K562 (cell line): ENCODE measurements around the gene MAP2K7. TPM values are rescaled to one million over a fixed set of nuclear protein-coding genes. Genes with fewer than 3 reads are reported as not detected.

ENCODE experiments used
- ATAC-seq: fragments of 200-7000 bp; cut with Tn5 transposase; 3 replicates; pipeline ENCODE4 v1.9.1; 2020; ENCODE audit warnings: moderate library complexity
- BruUV-seq: library from RNA; stranded (reverse); fragments of 400-500 nt; replicated peaks from 2 replicates; lab custom pipeline; 2021; lab: Mats Ljungman, UMichigan
- CTCF ChIA-PET: fragments of 300-600 bp; formaldehyde crosslinking; extraction: SDS; loops from one replicate; lab custom pipeline; 2021; ENCODE audit warnings: low intra/inter-chr PET ratio; lab: Yijun Ruan, JAX
- POLR2A ChIA-PET: fragments of 300-600, 350-650 bp; sonication (Branson Sonifier 250); formaldehyde crosslinking; extraction: SDS; loops from one replicate; lab custom pipeline; 2021; ENCODE audit warnings: antibody characterized with exemption, inconsistent platforms; lab: Yijun Ruan, JAX
- DNase-seq, 4 experiments: peaks; one replicate each; pipeline versions ENCODE4 v3.0.0 to v3.0.0-alpha.2; 2011 to 2018; ENCODE audit warnings: low spot score in 3 of 4, mixed read lengths in 3 of 4; ENCODE audit errors: extremely low read depth in 1 of 4
- FAIRE-seq: peaks from 2 replicates; lab custom pipeline; 2011; peaks lifted over from hg19 to GRCh38; lab: Jason Lieb, UNC
- H2AFZ ChIP-seq: 2 replicates; pipeline ENCODE4 v1.6.0; 2011; ENCODE audit warnings: low read depth, low read length, control low read depth, inconsistent platforms
- H3K27ac ChIP-seq: fragments of 200-600 bp; 3 replicates; pipeline ENCODE4 v1.8.0; 2011; ENCODE audit warnings: low read depth, mild to moderate bottlenecking, control low read depth, inconsistent platforms, low read length, moderate library complexity, mixed read lengths; ENCODE audit errors: extremely low read depth
- H3K27me3 ChIP-seq, 2 experiments: fragments of 300-600 bp in 1 of 2; 2 replicates in 1 of 2; 3 replicates in 1 of 2; pipeline versions ENCODE4 v1.6.0 to v1.8.0; 2011; ENCODE audit warnings: inconsistent platforms in 2 of 2, low read length in 2 of 2, mild to moderate bottlenecking in 1 of 2, mixed read lengths in 1 of 2, moderate library complexity in 1 of 2; ENCODE audit not compliant: control insufficient read depth in 2 of 2, insufficient read depth in 2 of 2
- H3K36me3 ChIP-seq: fragments of 300-600 bp; 3 replicates; pipeline ENCODE4 v1.8.0; 2011; ENCODE audit warnings: mild to moderate bottlenecking, low read length, inconsistent platforms; ENCODE audit not compliant: control insufficient read depth, insufficient read depth
- H3K4me1 ChIP-seq, 2 experiments: fragments of 200-600 bp in 1 of 2; replicated peaks in 1 of 2; 2 replicates in 1 of 2; 3 replicates in 1 of 2; pipeline versions ENCODE4 v1.5.1 to v1.8.0; 2011; ENCODE audit warnings: inconsistent platforms in 2 of 2, low read length in 2 of 2, mild to moderate bottlenecking in 1 of 2, mixed read lengths in 1 of 2, moderate library complexity in 1 of 2; ENCODE audit not compliant: control insufficient read depth in 2 of 2, insufficient read depth in 2 of 2
- H3K4me2 ChIP-seq: 2 replicates; pipeline ENCODE4 v1.6.1; 2011; ENCODE audit warnings: low read length, control low read depth, inconsistent platforms, mixed read lengths; ENCODE audit not compliant: insufficient read depth
- H3K4me3 ChIP-seq: fragments of 200-600 bp; sonication (generic), shearing (Covaris generic); 2 replicates; pipeline ENCODE4 v1.5.1; 2016; ENCODE audit warnings: control low read depth, inconsistent platforms
- H3K79me2 ChIP-seq: fragments of 200-600 bp; 3 replicates; pipeline ENCODE4 v1.8.0; 2011; ENCODE audit warnings: low read length, inconsistent platforms; ENCODE audit not compliant: control insufficient read depth, insufficient read depth
- H3K9ac ChIP-seq, 2 experiments: 2 replicates each; pipeline versions ENCODE4 v1.6.0 to v1.6.1; 2011; ENCODE audit warnings: low read depth in 2 of 2, low read length in 2 of 2, control low read depth in 1 of 2, inconsistent platforms in 1 of 2, mild to moderate bottlenecking in 1 of 2, mixed read lengths in 1 of 2; ENCODE audit not compliant: insufficient read depth in 1 of 2
- H3K9me1 ChIP-seq: one replicate; pipeline ENCODE4 v1.6.0; 2011; ENCODE audit warnings: inconsistent platforms, mild to moderate bottlenecking, low read length, moderate library complexity; ENCODE audit not compliant: control insufficient read depth, insufficient read depth
- H3K9me3 ChIP-seq: replicated peaks from 2 replicates; pipeline ENCODE4 v1.5.1; 2011; ENCODE audit warnings: low read depth, low read length, inconsistent platforms; ENCODE audit not compliant: control insufficient read depth, insufficient read depth
- H4K20me1 ChIP-seq: replicated peaks from 2 replicates; pipeline ENCODE4 v1.6.1; 2011; ENCODE audit warnings: low read length, inconsistent platforms, mixed read lengths; ENCODE audit not compliant: control insufficient read depth, insufficient read depth
- ELF4 ChIP-seq: fragments of 450-650 bp; formaldehyde crosslinking; IDR thresholded peaks from 2 replicates; pipeline ENCODE4 v1.4.0; 2022; ENCODE audit warnings: missing genetic modification characterization
- HBP1 ChIP-seq: fragments of 450-650 bp; formaldehyde crosslinking; IDR thresholded peaks from 2 replicates; pipeline ENCODE4 v1.4.0; 2022; ENCODE audit warnings: missing genetic modification characterization
- HMGN3 ChIP-seq: IDR thresholded peaks from 2 replicates; pipeline ENCODE4 v1.6.1; 2011; ENCODE audit warnings: borderline replicate concordance, low read depth, mild to moderate bottlenecking, mixed read lengths, low read length; ENCODE audit not compliant: insufficient read length; ENCODE audit errors: extremely low read depth
- HNRNPLL ChIP-seq: fragments of 200-400 bp; formaldehyde crosslinking; IDR thresholded peaks from 2 replicates; pipeline ENCODE4 v1.6.1; 2017; ENCODE audit warnings: low read length, low read depth, mild to moderate bottlenecking; ENCODE audit not compliant: poor library complexity, severe bottlenecking
- NCOA4 ChIP-seq: fragments of 450-650 bp; IDR thresholded peaks from 2 replicates; pipeline ENCODE4 v1.6.1; 2018; ENCODE audit warnings: mild to moderate bottlenecking; ENCODE audit not compliant: partially characterized antibody
- SIN3B ChIP-seq: fragments of 450-650 bp; IDR thresholded peaks from 2 replicates; pipeline ENCODE4 v1.6.1; 2017; ENCODE audit warnings: low read depth, mild to moderate bottlenecking, moderate library complexity
- ZNF41 ChIP-seq: fragments of 250-450 bp; sonication (Bioruptor Pico); conservative IDR thresholded peaks from 2 replicates; pipeline ENCODE4 v1.4.0; 2020; ENCODE audit warnings: mild to moderate bottlenecking
- WGBS: fragments of 100-300 bp; shearing (Covaris generic); methylation state at CpG from one replicate; pipeline ENCODE4 v1.1.6; 2016; ENCODE audit warnings: low coverage, mixed read lengths; ENCODE audit not compliant: insufficient coverage; ENCODE audit errors: missing lambda C conversion rate; 5-methylcytosine and 5-hydroxymethylcytosine counted together
- in situ Hi-C: fragments of 300-500 bp; cut with MboI; formaldehyde crosslinking; loops from 4 replicates; pipeline ENCODE4 v1.15.0; 2018; ENCODE audit warnings: inconsistent platforms, mixed read lengths
- intact Hi-C: fragments of 100-400 bp; cut with micrococcal nuclease; formaldehyde crosslinking; loops from 2 replicates; pipeline ENCODE4 v1.14.2; 2022
- polyA plus RNA-seq, 8 experiments: library from polyadenylated mRNA; depleted of rRNA in 4 of 8; stranded (reverse) in 5 of 8; unstranded in 3 of 8; fragments of >200 nt; fragmentation: Nextera tagmentation in 2 of 8; fragmentation: Illumina TruSeq in 1 of 8; extraction: Ambion mirVana in 2 of 8; extraction: Trizol in 1 of 8; gene quantifications; 2 replicates each; pipeline versions ENCODE4 v1.2.1 to v1.2.3, GENCODE V29; 2011 to 2014; ENCODE audit warnings: inconsistent platforms in 1 of 8, missing spikeins in 1 of 8
- total RNA-seq, 7 experiments: library from RNA; depleted of rRNA in 6 of 7; stranded (reverse); fragments of >200 nt in 6 of 7; fragmentation: Illumina TruSeq in 2 of 7; extraction: Trizol in 2 of 7; gene quantifications; 2 replicates each; pipeline versions ENCODE4 v1.2.1 to v1.2.3, GENCODE V29; 2011 to 2021; ENCODE audit warnings: low replicate concordance in 1 of 7
- TF ChIP-seq, protein P1 (sequence below): fragments of 450-650 bp; formaldehyde crosslinking; IDR thresholded peaks from 2 replicates; pipeline ENCODE4 v1.4.0; 2020; ENCODE audit warnings: mild to moderate bottlenecking, moderate library complexity
- TF ChIP-seq, protein P2 (sequence below): fragments of 200-400 bp; formaldehyde crosslinking; IDR thresholded peaks from 2 replicates; pipeline ENCODE4 v1.6.1; 2017; ENCODE audit warnings: mild to moderate bottlenecking, low read depth, low read length, moderate library complexity

MAP2K7 gene
- total and polyA plus RNA-seq, 9 of the 15 experiments (the other 6 are each of a cell fraction or from before 2014, with no cell fraction given), result 0.51 to 45.8 (median 14.1) TPM

GRCh38 chr19:7869910-7870511, 33.7 kb upstream of the MAP2K7 start:
- in situ Hi-C loops (no loop called here), intact Hi-C loops (loop anchor here (2.0 to 5.0 kb wide), 2 partner anchors 33 to 52 kb away; partner anchors contain the start of genes MAP2K7 and SNAPC2)
- Histone ChIP-seq H3K4me1 (peaks cover 15 to 89% of the 10 kb centered on the region in 2 experiments; a peak in 4 of 5 replicates), H3K27me3 (no peaks in the 10 kb centered on the region; a peak in 1 of 5 replicates), H4K20me1 (peaks cover 13% of the 10 kb centered on the region), H2AFZ (peak overlapping the region; percentile 99), H3K4me2 (peak overlapping the region; percentile 83; the same call in 1 of the 2 replicates), H3K27ac (peak overlapping the region; percentile 71; the same call in 2 of the 3 replicates), H3K36me3 (no peaks in the 10 kb centered on the region), H3K79me2 (no peaks in the 10 kb centered on the region), H3K9ac (peak overlapping the region; percentile 54 to 88; a peak in 3 of 4 replicates), H3K9me3 (no peaks in the 10 kb centered on the region), H3K9me1 (no peaks in the 10 kb centered on the region), H3K4me3 (peak overlapping the region; percentile 75)
- 0% methylated on average over 1 of the region's 30 CpGs for WGBS
- FAIRE-seq (no peak), DNase-seq (peak; percentile 69 to 96 (median 78)), ATAC-seq (peak; percentile 48)
- ChIA-PET CTCF (no interaction called here), POLR2A (interaction anchor here (0.6 to 2.0 kb wide), 13 partner anchors 11 to 783 kb away, joined by 3 to 16 read pairs (median 5); partner anchors contain the start of genes MAP2K7 and SNAPC2)
- no TSS peak for BruUV-seq
- TF ChIP-seq, protein P1, sequence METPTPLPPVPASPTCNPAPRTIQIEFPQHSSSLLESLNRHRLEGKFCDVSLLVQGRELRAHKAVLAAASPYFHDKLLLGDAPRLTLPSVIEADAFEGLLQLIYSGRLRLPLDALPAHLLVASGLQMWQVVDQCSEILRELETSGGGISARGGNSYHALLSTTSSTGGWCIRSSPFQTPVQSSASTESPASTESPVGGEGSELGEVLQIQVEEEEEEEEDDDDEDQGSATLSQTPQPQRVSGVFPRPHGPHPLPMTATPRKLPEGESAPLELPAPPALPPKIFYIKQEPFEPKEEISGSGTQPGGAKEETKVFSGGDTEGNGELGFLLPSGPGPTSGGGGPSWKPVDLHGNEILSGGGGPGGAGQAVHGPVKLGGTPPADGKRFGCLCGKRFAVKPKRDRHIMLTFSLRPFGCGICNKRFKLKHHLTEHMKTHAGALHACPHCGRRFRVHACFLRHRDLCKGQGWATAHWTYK (CRISPR knock-in tag), result no peak
- 0 out of 2 replicates have a peak, but pooled peaks have one; percentile 40 for TF ChIP-seq HBP1 (CRISPR knock-in tag)
- TF ChIP-seq HMGN3, result peak; percentile 47
- TF ChIP-seq NCOA4, result no peak
- TF ChIP-seq SIN3B, result no peak
- no peak for TF ChIP-seq HNRNPLL
- TF ChIP-seq, protein P2, sequence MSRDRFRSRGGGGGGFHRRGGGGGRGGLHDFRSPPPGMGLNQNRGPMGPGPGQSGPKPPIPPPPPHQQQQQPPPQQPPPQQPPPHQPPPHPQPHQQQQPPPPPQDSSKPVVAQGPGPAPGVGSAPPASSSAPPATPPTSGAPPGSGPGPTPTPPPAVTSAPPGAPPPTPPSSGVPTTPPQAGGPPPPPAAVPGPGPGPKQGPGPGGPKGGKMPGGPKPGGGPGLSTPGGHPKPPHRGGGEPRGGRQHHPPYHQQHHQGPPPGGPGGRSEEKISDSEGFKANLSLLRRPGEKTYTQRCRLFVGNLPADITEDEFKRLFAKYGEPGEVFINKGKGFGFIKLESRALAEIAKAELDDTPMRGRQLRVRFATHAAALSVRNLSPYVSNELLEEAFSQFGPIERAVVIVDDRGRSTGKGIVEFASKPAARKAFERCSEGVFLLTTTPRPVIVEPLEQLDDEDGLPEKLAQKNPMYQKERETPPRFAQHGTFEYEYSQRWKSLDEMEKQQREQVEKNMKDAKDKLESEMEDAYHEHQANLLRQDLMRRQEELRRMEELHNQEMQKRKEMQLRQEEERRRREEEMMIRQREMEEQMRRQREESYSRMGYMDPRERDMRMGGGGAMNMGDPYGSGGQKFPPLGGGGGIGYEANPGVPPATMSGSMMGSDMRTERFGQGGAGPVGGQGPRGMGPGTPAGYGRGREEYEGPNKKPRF, result no peak
- no peak for TF ChIP-seq ZNF41 (CRISPR knock-in tag)
- 0 out of 2 replicates have a peak, but pooled peaks have one; percentile 41 for TF ChIP-seq ELF4 (CRISPR knock-in tag)
